HepG2 (cell line): ENCODE measurements around the gene MCOLN1. TPM values are rescaled to one million over a fixed set of nuclear protein-coding genes. Genes with fewer than 3 reads are reported as not detected.

Experiments
- ARID5B ChIP-seq: IDR thresholded peaks from 2 replicates; pipeline ENCODE4 v1.4.0; 2020; ENCODE audit warnings: mild to moderate bottlenecking, missing genetic modification reagents
- CREM ChIP-seq, 2 experiments: sonication (generic) in 1 of 2; formaldehyde crosslinking in 1 of 2; IDR thresholded peaks; 2 replicates each; pipeline versions ENCODE4 v1.4.0 to v1.6.1; 2016 to 2020; ENCODE audit warnings: antibody characterized with exemption in 1 of 2, mild to moderate bottlenecking in 1 of 2, missing genetic modification reagents in 1 of 2
- FOXO1 ChIP-seq: sonication (generic); formaldehyde crosslinking; IDR thresholded peaks from 2 replicates; pipeline ENCODE4 v1.4.0; 2020; ENCODE audit warnings: missing genetic modification reagents
- MYNN ChIP-seq: sonication (generic); formaldehyde crosslinking; IDR thresholded peaks from 2 replicates; pipeline ENCODE4 v1.4.0; 2020; ENCODE audit warnings: mild to moderate bottlenecking, low read depth, missing genetic modification reagents
- NFYB ChIP-seq: sonication (generic); formaldehyde crosslinking; IDR thresholded peaks from 2 replicates; pipeline ENCODE4 v1.4.0; 2020; ENCODE audit warnings: missing genetic modification reagents
- SALL1 ChIP-seq: sonication (generic); formaldehyde crosslinking; IDR thresholded peaks from 2 replicates; pipeline ENCODE4 v1.8.0; 2022; ENCODE audit warnings: mild to moderate bottlenecking, missing genetic modification reagents
- SRF ChIP-seq: IDR thresholded peaks from 2 replicates; pipeline ENCODE4 v1.6.1; 2011; ENCODE audit warnings: mild to moderate bottlenecking, low read depth, low read length, moderate library complexity
- STAT6 ChIP-seq: sonication (generic); formaldehyde crosslinking; IDR thresholded peaks from 2 replicates; pipeline ENCODE4 v1.4.0; 2020; ENCODE audit warnings: missing genetic modification reagents, mild to moderate bottlenecking, borderline replicate concordance
- TFE3 ChIP-seq: IDR thresholded peaks from 2 replicates; pipeline ENCODE4 v1.6.1; 2016
- TRIM22 ChIP-seq: fragments of 450-650 bp; IDR thresholded peaks from 2 replicates; pipeline ENCODE4 v1.6.1; 2017
- ZBTB1 ChIP-seq: sonication (generic); formaldehyde crosslinking; IDR thresholded peaks from 2 replicates; pipeline ENCODE4 v1.4.0; 2020; ENCODE audit warnings: missing genetic modification reagents, borderline replicate concordance
- ZBTB42 ChIP-seq: sonication (generic); formaldehyde crosslinking; IDR thresholded peaks from 2 replicates; pipeline ENCODE4 v1.5.0; 2020; ENCODE audit warnings: mild to moderate bottlenecking, missing genetic modification reagents
- ZNF556 ChIP-seq: sonication (generic); formaldehyde crosslinking; IDR thresholded peaks from 2 replicates; pipeline ENCODE4 v1.4.0; 2020; ENCODE audit warnings: mild to moderate bottlenecking, missing genetic modification reagents, borderline replicate concordance
- ZNF761 ChIP-seq: sonication (generic); formaldehyde crosslinking; conservative IDR thresholded peaks from 2 replicates; pipeline ENCODE4 v1.4.0; 2020; ENCODE audit warnings: mild to moderate bottlenecking, missing genetic modification reagents
- ZNF790 ChIP-seq: sonication (generic); formaldehyde crosslinking; IDR thresholded peaks from 2 replicates; pipeline ENCODE4 v1.8.0; 2022; ENCODE audit warnings: missing genetic modification reagents, mild to moderate bottlenecking, borderline replicate concordance
- ZUFSP ChIP-seq: sonication (generic); formaldehyde crosslinking; IDR thresholded peaks from 2 replicates; pipeline ENCODE4 v1.9.0; 2021; ENCODE audit warnings: missing genetic modification reagents, mild to moderate bottlenecking, borderline replicate concordance
- polyA plus RNA-seq, 8 experiments: library from polyadenylated mRNA; depleted of rRNA in 3 of 8; stranded (reverse) in 7 of 8; unstranded in 1 of 8; fragments of >200 nt; fragmentation: Illumina TruSeq in 4 of 8; extraction: Trizol in 4 of 8; gene quantifications; 2 replicates each; pipeline versions ENCODE4 v1.2.1 to v1.2.3, GENCODE V29; 2011 to 2016; ENCODE audit warnings: low read depth in 4 of 8, missing spikeins in 1 of 8, mixed read lengths in 1 of 8; ENCODE audit not compliant: insufficient read depth in 1 of 8
- total RNA-seq, 5 experiments: library from RNA; depleted of rRNA; stranded (reverse); fragments of >200 nt; fragmentation: Illumina TruSeq; extraction: Trizol; gene quantifications; 2 replicates each; pipeline ENCODE4 v1.2.3, GENCODE V29; 2016; ENCODE audit warnings: low read depth in 1 of 5

Gene MCOLN1
- total and polyA plus RNA-seq, 2 of the 13 experiments (the other 11 are each of a cell fraction or from before 2014, with no cell fraction given), result 3.4 to 15.7 TPM

GRCh38 chr19:7535047-7535997, 12.9 kb downstream of the MCOLN1 start, which contains the start of gene PNPLA6 (continued):
- peak; percentile 99 for TF ChIP-seq CREM (IDR thresholded peaks at IDR 0.05)
- TF ChIP-seq CREM (CRISPR knock-in tag; IDR thresholded peaks at IDR 0.05), result no peak; the same call in 1 of the 2 replicates
- TF ChIP-seq ZUFSP (CRISPR knock-in tag), result no peak
- TF ChIP-seq SALL1, result peak; percentile 44; the same call in 1 of the 2 replicates
- TF ChIP-seq NFYB (CRISPR knock-in tag), result no peak; the same call in 1 of the 2 replicates
- 0 out of 2 replicates have a peak, but pooled peaks have one; percentile 38 for TF ChIP-seq TFE3 (CRISPR knock-in tag)
- 0 out of 2 replicates have a peak, but pooled peaks have one; percentile 18 for TF ChIP-seq ZBTB1 (CRISPR knock-in tag)
- TF ChIP-seq FOXO1 (CRISPR knock-in tag), result peak; percentile 58
- TF ChIP-seq TRIM22, result no peak
- no peak for TF ChIP-seq ZNF790 (CRISPR knock-in tag)
- TF ChIP-seq ZNF761 (CRISPR knock-in tag), result no peak
- TF ChIP-seq ARID5B, result peak; percentile 49
- TF ChIP-seq STAT6 (CRISPR knock-in tag), result no peak
- no peak for TF ChIP-seq ZBTB42 (CRISPR knock-in tag)
- TF ChIP-seq ZNF556, result peak; percentile 62; the same call in 1 of the 2 replicates
- peak; percentile 22; the same call in 1 of the 2 replicates for TF ChIP-seq SRF
- TF ChIP-seq MYNN (CRISPR knock-in tag), result no peak
